GM21529 (cell line): ENCODE data around the gene PWP2.
A peak's percentile ranks its signal among the peaks of the same experiment; 100 is the strongest.

ENCODE experiments used
- ATAC-seq: cut with Tn5 transposase; IDR thresholded peaks from one replicate; pipeline ENCODE4 v1.9.1; 2021; ENCODE audit not compliant: unreplicated experiment

PWP2 gene

GRCh38 chr21:44107026-44107501 is at the start of gene PWP2:
TSS of gene PWP2 (plus strand) at chr21:44107399. CDS start at chr21:44107417, 18 bp downstream.
- ATAC-seq: peak; percentile 74

GRCh38 chr21:44057960-44058651 is 49.1 kb upstream of the PWP2 start:
- no peak for ATAC-seq

GRCh38 chr21:44058652-44058964 is 48.6 kb upstream of the PWP2 start:
- ATAC-seq: no peak

- no peak for ATAC-seq
Measured at GRCh38 chr21:44058981-44059380, 48.2 kb upstream of the PWP2 start.

- no peak for ATAC-seq
Measured at GRCh38 chr21:44059710-44060109, 47.5 kb upstream of the PWP2 start.

- no peak for ATAC-seq
Measured at GRCh38 chr21:44062380-44062779, 44.8 kb upstream of the PWP2 start.

- no peak for ATAC-seq
Measured at GRCh38 chr21:44063151-44063912, 43.9 kb upstream of the PWP2 start.

- ATAC-seq: no peak
Measured at GRCh38 chr21:44064852-44065403, 42.3 kb upstream of the PWP2 start.

GRCh38 chr21:44065428-44065827 is 41.8 kb upstream of the PWP2 start:
- ATAC-seq: no peak

- no peak for ATAC-seq
Measured at GRCh38 chr21:44066116-44066515, 41.1 kb upstream of the PWP2 start.

GRCh38 chr21:44067011-44067839 is 40.0 kb upstream of the PWP2 start:
- ATAC-seq: no peak

GRCh38 chr21:44070391-44070790 is 36.8 kb upstream of the PWP2 start:
- ATAC-seq: no peak

- no peak for ATAC-seq
Measured at GRCh38 chr21:44071359-44072104, 35.7 kb upstream of the PWP2 start.

- ATAC-seq: no peak
Measured at GRCh38 chr21:44072111-44072510, 35.1 kb upstream of the PWP2 start.

GRCh38 chr21:44074315-44074958 is 32.8 kb upstream of the PWP2 start:
- no peak for ATAC-seq

GRCh38 chr21:44076316-44076715 is 30.9 kb upstream of the PWP2 start:
- ATAC-seq: no peak

GRCh38 chr21:44078411-44078981 is 28.7 kb upstream of the PWP2 start:
- ATAC-seq: no peak

GRCh38 chr21:44079446-44079845 is 27.8 kb upstream of the PWP2 start:
- ATAC-seq: no peak

- no peak for ATAC-seq
Measured at GRCh38 chr21:44079846-44080245, 27.4 kb upstream of the PWP2 start.
